GM12878 (cell line): ENCODE data around the gene RAF1. TPM values are rescaled to one million over a fixed set of nuclear protein-coding genes. Genes with fewer than 3 reads are reported as not detected.

Experiments
- ATAC-seq: fragments of 200-7000 bp; cut with Tn5 transposase; 3 replicates; pipeline ENCODE4 v1.9.1; 2020; ENCODE audit warnings: mild to moderate bottlenecking, moderate library complexity
- BruUV-seq: library from RNA; stranded (reverse); fragments of 400-500 nt; replicated peaks from 2 replicates; lab custom pipeline; 2021; lab: Mats Ljungman, UMichigan
- CTCF ChIA-PET: fragments of 300-600 bp; sonication (Branson Sonifier 250); formaldehyde crosslinking; extraction: SDS; loops from one replicate; lab custom pipeline; 2021; ENCODE audit warnings: inconsistent platforms; lab: Yijun Ruan, JAX
- POLR2A ChIA-PET: fragments of 350-600 bp; formaldehyde crosslinking; extraction: SDS; loops from one replicate; lab custom pipeline; 2021; ENCODE audit warnings: inconsistent platforms; lab: Charles Lee
- RAD21 ChIA-PET: fragments of 300-600 bp; sonication (Branson Sonifier 250); formaldehyde crosslinking; loops from one replicate; lab custom pipeline; 2023; ENCODE audit warnings: antibody characterized with exemption; ENCODE audit not compliant: unreplicated experiment; lab: Charles Lee
- SMC1A ChIA-PET: fragments of 300-600 bp; sonication (Branson Sonifier 250); formaldehyde crosslinking; loops from one replicate; lab custom pipeline; 2023; ENCODE audit not compliant: unreplicated experiment, uncharacterized antibody; lab: Charles Lee
- DNase-seq: peaks from one replicate; pipeline ENCODE4 v3.0.0-alpha.2; 2011; ENCODE audit warnings: low read depth, low spot score
- FAIRE-seq: peaks from 3 replicates; lab custom pipeline; 2011; peaks lifted over from hg19 to GRCh38; lab: Jason Lieb, UNC
- H2AFZ ChIP-seq: 2 replicates; pipeline ENCODE4 v1.6.0; 2011; ENCODE audit warnings: low read depth, low read length, control low read depth; ENCODE audit not compliant: control insufficient read depth
- H3K27ac ChIP-seq: 2 replicates; pipeline ENCODE4 v1.5.1; 2011; ENCODE audit warnings: control low read depth; ENCODE audit not compliant: control insufficient read depth, insufficient read depth
- H3K27me3 ChIP-seq, 2 experiments: replicated peaks in 1 of 2; 2 replicates each; pipeline versions ENCODE4 v1.6.0 to v1.6.1; 2011; ENCODE audit warnings: low read length in 1 of 2; ENCODE audit not compliant: control insufficient read depth in 2 of 2, insufficient read depth in 2 of 2
- H3K36me3 ChIP-seq, 2 experiments: 2 replicates each; pipeline ENCODE4 v1.5.1; 2011; ENCODE audit warnings: low read length in 1 of 2; ENCODE audit not compliant: control insufficient read depth in 2 of 2, insufficient read depth in 2 of 2
- H3K4me1 ChIP-seq: 2 replicates; pipeline ENCODE4 v1.6.1; 2011; ENCODE audit warnings: mild to moderate bottlenecking, low read length, moderate library complexity, mixed read lengths; ENCODE audit not compliant: control insufficient read depth, insufficient read depth
- H3K4me2 ChIP-seq: 2 replicates; pipeline ENCODE4 v1.6.0; 2011; ENCODE audit warnings: control low read depth; ENCODE audit not compliant: control insufficient read depth, insufficient read depth
- H3K4me3 ChIP-seq: fragments of 200-600 bp; sonication (generic); 2 replicates; pipeline ENCODE4 v1.5.1; 2016
- H3K79me2 ChIP-seq: 2 replicates; pipeline ENCODE4 v1.6.0; 2011; ENCODE audit warnings: low read length; ENCODE audit not compliant: control insufficient read depth, insufficient read depth
- H3K9ac ChIP-seq: 2 replicates; pipeline ENCODE4 v1.8.0; 2011; ENCODE audit warnings: low read length, control low read depth, mixed read lengths; ENCODE audit not compliant: control insufficient read depth, insufficient read depth
- H3K9me3 ChIP-seq: replicated peaks from 3 replicates; pipeline ENCODE4 v1.5.1; 2011; ENCODE audit warnings: mild to moderate bottlenecking, low read length; ENCODE audit not compliant: control insufficient read depth, insufficient read depth
- H4K20me1 ChIP-seq: 2 replicates; pipeline ENCODE4 v1.6.0; 2011; ENCODE audit not compliant: control insufficient read depth, insufficient read depth
- CHD4 ChIP-seq: fragments of 200-600 bp; sonication (generic); IDR thresholded peaks from 2 replicates; pipeline ENCODE4 v1.6.1; 2016; ENCODE audit warnings: mild to moderate bottlenecking
- EED ChIP-seq: sonication (generic); IDR thresholded peaks from 2 replicates; pipeline ENCODE4 v1.6.1; 2016; ENCODE audit warnings: antibody characterized with exemption, low read depth
- HSF1 ChIP-seq: fragments of 150-350 bp; IDR thresholded peaks from 2 replicates; pipeline ENCODE4 v1.6.1; 2014; ENCODE audit warnings: mild to moderate bottlenecking, low read depth, low read length
- KAT2A ChIP-seq: conservative IDR thresholded peaks from 2 replicates; pipeline ENCODE4 v1.6.1; 2011; ENCODE audit warnings: low read depth, low read length; ENCODE audit not compliant: control insufficient read depth
- LARP7 ChIP-seq: fragments of 450-650 bp; IDR thresholded peaks from 2 replicates; pipeline ENCODE4 v1.6.1; 2017; ENCODE audit warnings: mild to moderate bottlenecking
- MTA3 ChIP-seq: IDR thresholded peaks from 2 replicates; pipeline ENCODE4 v1.6.1; 2012; ENCODE audit warnings: low read length, inconsistent platforms, borderline replicate concordance
- NBN ChIP-seq: fragments of 450-650 bp; IDR thresholded peaks from 2 replicates; pipeline ENCODE4 v1.6.1; 2016
- NFXL1 ChIP-seq: fragments of 450-650 bp; IDR thresholded peaks from 2 replicates; pipeline ENCODE4 v1.6.1; 2017; ENCODE audit warnings: antibody characterized with exemption, mild to moderate bottlenecking, borderline replicate concordance
- NR2F1 ChIP-seq: fragments of 450-650 bp; conservative IDR thresholded peaks from 2 replicates; pipeline ENCODE4 v1.6.1; 2017; ENCODE audit warnings: mild to moderate bottlenecking
- NRF1 ChIP-seq: conservative IDR thresholded peaks from 2 replicates; pipeline ENCODE4 v1.6.1; 2011; ENCODE audit warnings: mild to moderate bottlenecking, low read depth, low read length, improper control_type of control experiment
- POLR2A ChIP-seq: IDR thresholded peaks from 2 replicates; pipeline ENCODE4 v1.6.1; 2011; ENCODE audit warnings: low read depth, mild to moderate bottlenecking, low read length
- POLR2AphosphoS2 ChIP-seq: IDR thresholded peaks from 2 replicates; pipeline ENCODE4 v1.6.1; 2011; ENCODE audit warnings: low read depth, mild to moderate bottlenecking, low read length, improper control_type of control experiment, moderate library complexity
- RAD51 ChIP-seq: fragments of 450-650 bp; IDR thresholded peaks from 2 replicates; pipeline ENCODE4 v1.6.1; 2016; ENCODE audit warnings: moderate library complexity, mild to moderate bottlenecking, inconsistent platforms
- RUNX3 ChIP-seq: IDR thresholded peaks from 2 replicates; pipeline ENCODE4 v1.6.1; 2012; ENCODE audit warnings: low read length, inconsistent platforms
- SIX5 ChIP-seq: IDR thresholded peaks from 2 replicates; pipeline ENCODE4 v1.6.1; 2011; ENCODE audit warnings: mild to moderate bottlenecking, low read depth, low read length, moderate library complexity; ENCODE audit not compliant: severe bottlenecking
- SMC3 ChIP-seq: IDR thresholded peaks from 2 replicates; pipeline ENCODE4 v1.6.1; 2011; ENCODE audit warnings: low read length, improper control_type of control experiment, borderline replicate concordance
- USF2 ChIP-seq: IDR thresholded peaks from 2 replicates; pipeline ENCODE4 v1.6.1; 2011; ENCODE audit warnings: low read depth, low read length, improper control_type of control experiment, borderline replicate concordance
- YBX1 ChIP-seq: fragments of 450-650 bp; IDR thresholded peaks from 2 replicates; pipeline ENCODE4 v1.6.1; 2016; ENCODE audit warnings: antibody characterized with exemption
- ZSCAN29 ChIP-seq: fragments of 450-650 bp; IDR thresholded peaks from 2 replicates; pipeline ENCODE4 v1.6.1; 2017; ENCODE audit warnings: mild to moderate bottlenecking, moderate library complexity
- WGBS: methylation state at CpG from one replicate; pipeline ENCODE4 v1.1.6; 2016; ENCODE audit warnings: low lambda C conversion rate; ENCODE audit not compliant: insufficient replicate concordance, insufficient coverage; ENCODE audit errors: missing lambda C conversion rate; 5-methylcytosine and 5-hydroxymethylcytosine counted together
- in situ Hi-C: fragments of 300-500 bp; cut with MboI; formaldehyde crosslinking; loops from 9 replicates; pipeline ENCODE4 v1.14.3; 2018; ENCODE audit warnings: mixed read lengths
- intact Hi-C: fragments of 100-400 bp; cut with micrococcal nuclease; formaldehyde crosslinking; loops from one replicate; pipeline ENCODE4 v1.14.2; 2022; ENCODE audit not compliant: unreplicated experiment
- polyA plus RNA-seq, 11 experiments: library from polyadenylated mRNA; depleted of rRNA in 4 of 11; unstranded in 6 of 11; stranded (reverse) in 5 of 11; fragments of >200 nt; fragmentation: Nextera tagmentation in 4 of 11; fragmentation: Illumina TruSeq in 1 of 11; extraction: Ambion mirVana in 4 of 11; extraction: Trizol in 1 of 11; gene quantifications; 1 replicate in 1 of 11; 2 replicates in 10 of 11; pipeline versions ENCODE4 v1.2.1 to v1.2.3, GENCODE V29; 2011 to 2016; ENCODE audit warnings: inconsistent platforms in 2 of 11, missing spikeins in 2 of 11, low read depth in 1 of 11
- total RNA-seq, 4 experiments: library from RNA; depleted of rRNA in 3 of 4; stranded (reverse); fragments of >200 nt in 3 of 4; fragmentation: Illumina TruSeq in 1 of 4; extraction: Trizol in 1 of 4; gene quantifications; 2 replicates each; pipeline versions ENCODE4 v1.2.1 to v1.2.3, GENCODE V29; 2013 to 2021

RAF1 gene
- total and polyA plus RNA-seq, 10 of the 15 experiments (the other 5 are each of a cell fraction or from before 2014, with no cell fraction given) = 20.4 to 151 (median 77.8) TPM

DNA sequence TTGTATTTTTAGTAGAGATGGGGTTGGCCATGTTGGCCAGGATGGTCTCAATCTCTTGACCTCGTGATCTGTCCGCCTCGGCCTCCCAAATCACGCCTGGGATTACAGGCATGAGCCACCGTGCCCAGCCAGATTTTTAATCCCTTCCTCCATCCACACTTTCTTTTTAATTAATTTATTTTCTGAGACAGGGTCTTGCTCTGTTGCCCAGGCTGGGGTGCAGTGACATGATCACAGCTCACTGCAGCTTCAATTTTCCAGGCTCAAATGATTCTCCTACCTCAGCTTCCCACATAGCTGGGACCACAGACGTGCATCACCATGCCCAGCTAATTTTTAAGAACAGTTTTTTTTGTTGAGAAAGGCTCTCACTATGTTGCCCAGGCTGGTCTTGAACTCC is 43.6 kb downstream of the RAF1 start:
- Histone ChIP-seq H3K27ac (no peak overlapping the region), H4K20me1 (no peaks in the 10 kb centered on the region), H3K9ac (no peak overlapping the region), H3K4me2 (no peak overlapping the region), H2AFZ (no peak overlapping the region), H3K36me3 (peaks cover 0 to 3% of the 10 kb centered on the region in 2 experiments; a peak in 3 of 4 replicates), H3K4me1 (peaks cover 10% of the 10 kb centered on the region; the same call in 1 of the 2 replicates), H3K9me3 (no peaks in the 10 kb centered on the region), H3K79me2 (peaks cover 51% of the 10 kb centered on the region), H3K4me3 (no peak overlapping the region), H3K27me3 (no peaks in the 10 kb centered on the region)
- CTCF ChIA-PET = interaction anchor here (0.7 kb wide), 1 partner anchor 221 kb away, joined by 3 read pairs; the partner anchor contains the start of gene RPL32
- BruUV-seq = no TSS peak
- SMC1A ChIA-PET = interaction anchor here (1.1 to 4.2 kb wide), 3 partner anchors 9 to 40 kb away, joined by 3 to 35 read pairs (median 6); no protein-coding TSS in a partner anchor
- DNase-seq (no peak), ATAC-seq (no peak), FAIRE-seq (no peak)
- no peak for TF ChIP-seq POLR2AphosphoS2
- TF ChIP-seq MTA3 = no peak
- no peak for TF ChIP-seq RAD51
- TF ChIP-seq LARP7 = no peak
- no peak for TF ChIP-seq CHD4
- TF ChIP-seq NBN = no peak
- TF ChIP-seq USF2 = no peak
- no peak for TF ChIP-seq NRF1
- TF ChIP-seq NR2F1 = no peak
- no peak for TF ChIP-seq YBX1
- no peak for TF ChIP-seq SMC3
- TF ChIP-seq EED = no peak
- no peak for TF ChIP-seq ZSCAN29
- TF ChIP-seq HSF1 = no peak
- TF ChIP-seq POLR2A = no peak
- TF ChIP-seq NFXL1 = no peak
- no peak for TF ChIP-seq SIX5
- no peak for TF ChIP-seq RUNX3
- TF ChIP-seq KAT2A = no peak
- RAD21 ChIA-PET = interaction anchor here (1.6 kb wide), 1 partner anchor 27 kb away, joined by 9 read pairs; no protein-coding TSS in a partner anchor
- POLR2A ChIA-PET = no interaction called here
- intact Hi-C loops = no loop called here
- 96% methylated on average over 6 of the region's 6 CpGs for WGBS
- in situ Hi-C loops = no loop called here
